GM18499 (cell line): ENCODE results near the gene ITPR2.

Experiments used
- ATAC-seq: cut with Tn5 transposase; IDR thresholded peaks from one replicate; pipeline ENCODE4 v1.9.1; 2021; ENCODE audit warnings: moderate number of reproducible peaks; ENCODE audit not compliant: insufficient read depth, unreplicated experiment

Gene ITPR2

GRCh38 chr12:26715232-26715631, 117.8 kb downstream of the ITPR2 start:
- ATAC-seq, result no peak

GRCh38 chr12:26713885-26714383, 119.1 kb downstream of the ITPR2 start:
- peak; percentile 78 for ATAC-seq

GRCh38 chr12:26712892-26713291, 120.1 kb downstream of the ITPR2 start:
- ATAC-seq, result no peak

- no peak for ATAC-seq
Observed at GRCh38 chr12:26711569-26711968, 121.4 kb downstream of the ITPR2 start.

GRCh38 chr12:26711072-26711471, 121.9 kb downstream of the ITPR2 start:
- ATAC-seq, result no peak

GRCh38 chr12:26705851-26706250, 127.1 kb downstream of the ITPR2 start:
- no peak for ATAC-seq

- no peak for ATAC-seq
Observed at GRCh38 chr12:26704684-26705460, 128.1 kb downstream of the ITPR2 start.

- no peak for ATAC-seq
Observed at GRCh38 chr12:26704214-26704613, 128.8 kb downstream of the ITPR2 start.

GRCh38 chr12:26702741-26703140, 130.3 kb downstream of the ITPR2 start:
- ATAC-seq, result no peak

- ATAC-seq, result no peak
Observed at GRCh38 chr12:26701604-26702215, 131.3 kb downstream of the ITPR2 start.

GRCh38 chr12:26700430-26700829, 132.6 kb downstream of the ITPR2 start:
- no peak for ATAC-seq

- no peak for ATAC-seq
Observed at GRCh38 chr12:26699237-26699636, 133.8 kb downstream of the ITPR2 start.

- ATAC-seq, result no peak
Observed at GRCh38 chr12:26698186-26698585, 134.8 kb downstream of the ITPR2 start.

- ATAC-seq, result no peak
Observed at GRCh38 chr12:26697217-26697616, 135.8 kb downstream of the ITPR2 start.

- ATAC-seq, result no peak
Observed at GRCh38 chr12:26696613-26697092, 136.3 kb downstream of the ITPR2 start.

GRCh38 chr12:26696048-26696612, 136.9 kb downstream of the ITPR2 start:
- ATAC-seq, result no peak

- no peak for ATAC-seq
Observed at GRCh38 chr12:26694402-26694801, 138.6 kb downstream of the ITPR2 start.

- ATAC-seq, result no peak
Observed at GRCh38 chr12:26692407-26692806, 140.6 kb downstream of the ITPR2 start.

- no peak for ATAC-seq
Observed at GRCh38 chr12:26691234-26691970, 141.6 kb downstream of the ITPR2 start.

- ATAC-seq, result no peak
Observed at GRCh38 chr12:26690601-26691000, 142.4 kb downstream of the ITPR2 start.
